GM18873 (cell line): Measurements from ENCODE around the gene PLCB1.
A peak's percentile ranks its signal among the peaks of the same experiment; 100 is the strongest.
"Not testable (repeated sequence)": the region's sequence is repeated elsewhere in the genome, so short reads cannot be mapped to it uniquely, and the experiment has no call there.

Source experiments
- ATAC-seq: cut with Tn5 transposase; IDR thresholded peaks from one replicate; pipeline ENCODE4 v1.9.1; 2021; ENCODE audit warnings: mild to moderate bottlenecking, moderate library complexity, moderate number of reproducible peaks; ENCODE audit not compliant: unreplicated experiment, low FRiP score

The PLCB1 gene

DNA sequence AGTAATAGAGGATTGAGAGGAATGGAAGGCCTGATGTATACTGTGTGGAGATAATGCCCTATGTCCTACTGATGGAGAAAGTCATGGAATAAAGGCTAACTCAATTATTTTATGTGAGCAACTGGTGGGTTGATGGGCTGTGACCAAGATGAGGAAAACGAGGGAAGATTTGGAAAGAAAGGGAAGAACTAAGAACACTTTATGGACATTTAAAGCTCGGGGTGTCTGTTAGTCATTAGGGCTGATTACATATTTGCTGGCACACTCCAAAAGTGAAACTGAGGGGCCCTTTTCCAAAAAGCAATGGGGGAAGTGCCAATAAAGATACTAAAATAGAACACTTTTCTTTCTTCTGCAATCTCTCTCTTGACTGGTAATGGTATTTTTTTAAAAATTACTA, 439.5 kb downstream of the PLCB1 start:
- ATAC-seq = no peak

DNA sequence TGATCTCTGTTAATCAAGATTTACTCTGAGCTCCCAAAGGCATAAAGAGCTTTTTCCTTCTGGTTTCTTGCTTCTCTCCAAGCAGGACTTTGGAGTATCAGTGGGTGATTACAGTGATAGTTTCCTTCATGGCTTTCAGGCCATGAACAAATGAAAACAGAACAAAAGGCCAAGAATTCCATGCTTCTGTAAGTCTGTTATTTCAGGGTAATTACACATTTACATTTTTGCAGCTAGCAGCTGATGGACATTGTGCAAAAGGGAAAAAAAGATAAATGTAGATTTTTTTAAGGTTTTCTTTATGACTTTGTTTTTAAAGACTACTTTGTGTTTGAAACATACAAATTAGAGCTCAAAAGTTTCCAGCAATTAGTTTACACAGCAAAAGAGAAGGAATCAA, 441.6 kb downstream of the PLCB1 start:
- no peak for ATAC-seq

DNA sequence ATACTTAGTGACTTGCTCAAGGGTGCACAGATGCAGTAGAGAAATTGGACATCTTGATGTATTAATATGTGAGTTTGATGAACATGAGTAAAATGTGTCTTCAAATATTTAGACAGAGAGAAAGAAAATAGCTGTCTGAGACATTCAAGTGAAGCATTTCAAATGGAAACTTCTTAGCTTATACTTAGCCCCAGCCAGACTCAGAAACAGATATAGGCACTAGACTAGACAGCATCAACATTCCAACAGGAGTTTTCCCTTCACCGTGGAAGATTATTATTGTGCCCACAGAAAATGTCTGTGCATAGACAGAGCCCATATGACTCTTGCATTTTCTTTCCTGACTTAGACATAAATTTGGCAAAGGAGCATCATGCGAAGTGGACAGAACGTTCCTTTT, 443.0 kb downstream of the PLCB1 start:
- ATAC-seq = no peak

DNA sequence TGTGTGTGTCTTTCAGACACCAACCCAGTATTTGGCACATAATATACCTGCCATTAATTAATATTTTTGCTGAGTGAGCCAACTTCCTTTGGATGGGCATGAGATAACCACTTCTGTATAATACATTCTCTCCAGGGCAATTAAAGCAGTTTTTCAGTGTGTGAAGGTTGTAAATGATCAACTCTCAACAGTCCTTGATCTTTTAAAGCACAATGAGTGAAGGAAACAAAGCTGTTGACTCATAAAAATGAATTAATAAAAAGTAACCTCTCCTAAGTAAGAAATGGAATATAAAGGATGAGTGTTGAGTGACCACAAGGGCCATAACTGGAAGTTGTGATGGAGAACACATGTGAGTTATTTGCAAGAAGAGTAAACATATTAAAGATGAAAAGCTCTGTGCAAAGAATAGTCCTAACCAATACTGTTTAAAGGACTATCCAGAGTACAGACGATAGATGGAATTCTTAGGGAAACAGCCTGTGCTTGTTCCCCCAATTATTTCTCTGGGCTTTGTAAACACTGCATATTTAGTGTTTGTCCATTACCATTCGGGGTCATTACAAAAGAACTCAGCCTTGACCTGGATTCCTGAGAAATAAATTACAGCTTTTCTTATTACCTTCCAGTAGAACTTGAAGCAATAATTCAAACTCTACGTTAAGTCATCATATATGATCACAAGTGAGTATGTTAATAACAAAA, 446.2 kb downstream of the PLCB1 start:
- ATAC-seq = no peak

DNA sequence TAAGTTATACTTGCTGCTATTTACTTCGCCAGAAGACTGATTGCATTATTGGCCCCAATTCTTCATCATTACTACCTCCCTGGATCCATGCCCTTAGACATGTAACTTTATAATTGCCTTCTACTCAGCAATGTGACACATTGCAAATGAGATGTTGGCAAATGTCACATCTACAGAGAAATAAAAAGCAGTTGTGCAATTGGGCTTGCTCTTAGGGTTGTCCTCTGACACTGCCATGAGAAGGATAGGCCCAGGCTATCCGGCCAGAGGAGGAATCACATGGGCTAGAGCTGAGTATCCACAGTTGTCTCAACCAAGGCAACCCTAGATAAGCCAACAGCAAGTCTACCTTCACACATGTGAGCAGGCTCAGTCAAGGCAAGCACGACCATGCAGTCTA, 447.0 kb downstream of the PLCB1 start:
- no peak for ATAC-seq

DNA sequence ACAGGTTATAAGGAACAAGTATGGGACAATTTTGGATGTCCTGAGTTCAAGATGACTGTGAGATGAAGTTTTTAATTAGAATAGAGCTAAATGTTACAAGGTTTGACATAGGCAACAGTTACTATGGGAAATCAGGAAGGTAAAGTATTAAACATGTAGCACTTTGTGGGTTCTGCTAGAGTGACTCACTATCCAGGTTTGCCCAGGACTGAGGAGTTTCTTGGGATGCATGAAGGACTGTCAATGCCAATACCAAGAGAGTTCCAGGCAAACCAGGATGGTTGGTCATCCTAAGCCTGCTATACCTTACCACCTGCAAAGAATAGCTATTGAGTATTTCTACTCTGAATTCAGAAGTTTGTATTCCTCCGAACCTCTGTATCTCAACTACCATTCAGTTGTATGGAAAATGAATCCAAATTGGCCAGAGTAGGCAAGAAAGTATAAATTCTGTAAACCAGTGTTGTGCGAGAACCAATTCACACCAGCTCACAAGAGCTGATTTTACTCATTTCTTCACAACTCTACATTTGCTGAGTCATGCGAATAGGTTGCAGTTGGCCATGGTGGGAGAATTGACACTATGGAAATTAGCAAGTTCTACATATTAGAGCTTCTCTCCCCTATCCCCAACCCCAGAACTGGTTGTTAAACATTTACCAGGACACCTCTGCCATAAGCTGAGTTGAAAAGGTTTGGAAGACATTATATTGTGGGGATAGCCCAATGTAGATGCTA, 449.5 kb downstream of the PLCB1 start:
- ATAC-seq = no peak

DNA sequence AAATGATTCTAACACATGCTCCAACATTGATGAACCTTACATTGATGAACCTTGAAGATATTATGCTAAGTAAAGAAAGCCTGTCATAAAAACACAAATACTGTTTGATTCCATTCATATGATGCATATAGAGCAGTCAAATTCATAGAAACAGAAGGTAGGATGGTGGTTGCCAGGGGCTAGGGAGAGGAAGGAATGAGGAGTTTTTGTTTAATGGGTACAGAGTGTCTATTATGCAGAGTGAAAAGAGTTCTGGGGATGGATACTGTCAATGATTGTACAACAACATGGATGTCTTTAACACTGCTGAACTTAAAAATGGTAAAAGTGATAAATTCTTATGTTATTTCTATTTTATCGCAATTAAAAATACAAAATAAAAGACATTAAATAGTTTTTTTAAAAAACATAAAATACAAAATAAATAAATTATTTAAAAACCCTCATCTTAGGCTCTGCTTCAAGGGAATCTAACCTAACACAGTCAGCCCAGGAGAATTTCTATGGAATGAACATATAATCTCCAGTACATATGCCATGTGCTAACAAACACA, 451.0 kb downstream of the PLCB1 start:
- ATAC-seq = no peak

DNA sequence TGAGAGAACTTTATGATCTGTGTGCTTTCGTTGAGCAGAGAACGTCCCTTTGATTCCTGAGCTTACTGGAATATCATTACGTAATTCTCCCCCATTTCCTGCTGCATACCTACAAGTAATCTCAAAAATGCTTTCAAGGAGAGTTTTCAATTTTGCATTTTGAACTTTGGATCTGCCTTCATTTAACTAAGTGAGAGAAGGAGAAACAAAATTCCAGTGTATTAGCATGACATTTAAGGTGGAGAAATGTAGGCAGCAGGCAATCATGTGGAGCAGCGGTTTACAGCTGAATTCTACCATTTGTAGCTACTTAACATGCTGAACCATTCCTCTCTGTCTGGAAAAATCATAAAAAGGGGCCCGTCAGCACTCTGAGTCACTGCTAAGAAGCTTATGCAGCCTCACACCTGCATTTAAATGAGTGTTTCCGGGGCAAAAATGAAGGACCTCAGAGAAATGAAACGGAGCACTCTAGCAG, 451.5 kb downstream of the PLCB1 start:
- no peak for ATAC-seq

DNA sequence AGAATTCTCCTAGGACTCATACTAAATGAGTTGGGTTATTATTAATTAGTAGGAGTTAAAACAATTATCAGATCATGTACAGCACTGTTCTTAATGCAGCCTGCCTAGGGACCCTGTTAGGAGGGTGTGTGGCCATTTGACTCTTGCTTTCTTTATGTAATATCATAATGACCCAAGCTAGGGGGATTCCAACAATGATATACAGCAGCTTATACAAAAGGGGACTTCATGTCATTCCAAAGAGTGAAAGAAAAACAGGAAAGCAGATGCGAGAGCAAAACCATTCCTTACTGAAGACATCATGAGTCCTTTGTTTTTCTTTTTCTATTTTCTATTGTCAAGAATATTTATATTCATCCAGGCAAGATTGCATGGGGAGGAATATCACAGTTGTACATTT, 455.2 kb downstream of the PLCB1 start:
- no peak for ATAC-seq

DNA sequence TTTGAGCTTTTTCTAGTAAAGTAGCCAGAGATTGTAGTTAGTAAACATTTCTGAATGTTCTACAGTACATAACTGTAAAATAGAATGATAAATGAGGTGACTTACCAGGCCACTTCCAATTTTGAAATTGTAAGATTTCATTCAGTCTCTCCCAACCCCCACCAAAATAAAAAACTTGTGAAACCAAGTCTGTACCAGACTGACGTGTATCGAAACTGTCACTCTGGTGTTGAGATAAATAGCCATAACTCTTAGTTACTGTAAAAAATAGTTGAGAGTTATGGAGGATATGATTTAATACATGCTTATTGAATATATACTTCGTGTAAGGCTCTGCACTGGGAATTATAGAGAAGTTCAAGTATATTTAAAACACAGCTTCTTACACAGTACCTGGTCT, 455.7 kb downstream of the PLCB1 start:
- no peak for ATAC-seq

DNA sequence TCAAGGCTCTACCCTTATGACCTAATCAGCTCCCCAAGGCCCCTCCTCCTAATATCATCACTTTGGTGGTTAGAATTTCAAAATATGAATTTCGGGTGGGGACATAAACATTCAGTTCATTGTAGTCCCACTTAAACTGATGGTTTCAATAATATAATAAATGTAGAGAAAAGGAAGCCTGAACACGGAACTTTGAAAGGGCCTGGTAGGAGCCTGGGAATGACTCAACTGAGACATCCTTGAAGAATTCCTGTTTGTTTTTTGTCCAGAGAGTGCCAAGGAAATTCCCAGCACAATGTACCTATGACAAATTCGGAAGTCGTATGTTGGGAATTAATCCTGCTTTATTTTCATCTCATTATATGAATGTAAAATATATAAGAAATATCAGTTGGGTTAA, 457.9 kb downstream of the PLCB1 start:
- no peak for ATAC-seq

DNA sequence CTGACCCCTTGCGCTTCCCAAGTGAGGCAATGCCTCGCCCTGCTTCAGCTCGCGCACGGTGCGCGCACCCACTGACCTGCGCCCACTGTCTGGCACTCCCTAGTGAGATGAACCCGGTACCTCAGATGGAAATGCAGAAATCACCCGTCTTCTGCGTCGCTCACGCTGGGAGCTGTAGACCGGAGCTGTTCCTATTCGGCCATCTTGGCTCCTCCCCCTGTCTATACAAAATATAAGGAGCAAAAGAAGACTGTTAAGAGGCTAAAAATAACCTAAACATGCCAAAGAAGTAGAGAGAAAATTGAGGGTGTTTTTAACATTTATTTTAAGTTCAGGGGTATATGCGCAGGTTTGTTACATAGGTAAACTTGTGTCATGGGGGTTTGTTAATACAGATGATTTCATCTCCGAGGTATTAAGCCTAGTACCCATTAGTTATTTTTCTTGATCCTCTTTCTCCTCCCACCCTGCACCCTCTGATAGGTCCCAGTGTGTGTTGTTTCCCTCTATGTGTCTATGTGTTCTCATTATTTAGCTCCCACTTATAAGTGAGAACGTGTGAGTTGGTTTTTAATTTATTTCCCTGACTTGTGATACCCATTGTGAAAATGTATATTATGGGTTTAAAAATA, 469.0 kb downstream of the PLCB1 start:
- ATAC-seq = not testable (repeated sequence)

DNA sequence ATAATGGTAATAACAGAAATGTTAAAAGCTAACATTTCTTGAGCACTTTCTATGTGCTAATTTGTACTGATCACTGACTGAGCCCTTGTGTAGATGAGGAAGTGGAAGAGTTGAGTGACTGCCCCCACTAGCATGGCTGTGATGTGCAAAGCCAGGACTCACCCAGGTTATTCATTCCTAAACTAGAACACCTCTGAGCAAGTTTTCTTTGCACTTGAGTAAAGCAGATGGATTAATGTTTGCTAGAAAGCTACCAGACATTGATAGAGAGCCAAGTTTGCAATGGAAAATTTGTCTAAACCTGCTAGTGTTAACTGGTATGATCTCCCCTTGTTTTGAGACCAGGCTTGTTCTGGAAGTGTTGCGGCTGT, 469.5 kb downstream of the PLCB1 start:
- ATAC-seq = peak; percentile 86

DNA sequence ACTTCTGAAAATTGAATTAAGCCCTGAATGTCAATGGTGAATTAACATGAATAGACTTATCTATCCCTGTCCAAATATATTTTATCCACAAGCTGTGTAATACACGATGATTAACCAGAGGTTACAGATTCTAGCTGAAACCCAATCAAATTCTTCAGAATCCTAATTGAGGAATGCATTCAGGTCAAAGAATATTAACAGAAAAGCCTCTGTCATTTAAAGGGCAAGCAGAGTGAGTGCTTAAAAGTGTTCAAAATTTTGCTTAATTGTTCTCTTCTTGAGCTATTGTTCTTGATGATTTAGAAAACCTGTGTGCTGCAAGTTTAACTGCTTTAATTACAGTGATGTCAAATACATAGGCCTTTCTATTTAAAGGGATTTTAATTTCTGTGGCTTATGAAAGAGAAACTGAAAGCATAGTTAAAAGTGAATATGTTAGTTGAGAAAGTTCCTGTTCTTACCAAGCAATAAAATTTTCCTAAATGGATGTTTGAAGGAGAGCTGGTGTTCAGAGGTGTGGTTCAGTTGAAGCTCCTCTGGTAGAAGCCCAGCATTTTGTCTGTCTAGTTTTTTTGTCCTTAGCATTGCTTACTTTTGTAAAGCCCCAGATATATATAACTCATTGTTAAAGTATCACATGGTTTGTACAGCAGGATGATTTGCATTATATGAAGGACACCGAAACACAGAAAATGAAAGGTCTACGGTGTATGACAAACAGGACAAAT, 470.5 kb downstream of the PLCB1 start:
- ATAC-seq = no peak

DNA sequence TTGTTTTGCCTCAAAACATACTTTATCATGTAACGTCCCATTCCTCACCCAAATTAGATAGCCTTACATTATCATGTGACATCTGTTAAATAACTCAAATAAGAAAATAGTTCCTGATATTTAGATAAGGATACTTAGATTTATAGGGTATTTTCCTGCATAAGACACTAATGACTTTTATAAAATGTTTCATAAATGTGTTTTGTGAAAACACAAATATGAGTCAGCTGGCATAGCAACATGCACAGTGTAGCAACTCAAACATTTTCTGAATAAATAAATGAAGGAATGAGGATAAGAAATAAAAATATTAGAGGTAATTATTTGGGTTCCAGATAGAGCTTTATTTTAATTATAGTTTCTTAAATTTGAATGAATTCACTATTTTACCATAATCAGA, 476.4 kb downstream of the PLCB1 start:
- ATAC-seq = no peak

DNA sequence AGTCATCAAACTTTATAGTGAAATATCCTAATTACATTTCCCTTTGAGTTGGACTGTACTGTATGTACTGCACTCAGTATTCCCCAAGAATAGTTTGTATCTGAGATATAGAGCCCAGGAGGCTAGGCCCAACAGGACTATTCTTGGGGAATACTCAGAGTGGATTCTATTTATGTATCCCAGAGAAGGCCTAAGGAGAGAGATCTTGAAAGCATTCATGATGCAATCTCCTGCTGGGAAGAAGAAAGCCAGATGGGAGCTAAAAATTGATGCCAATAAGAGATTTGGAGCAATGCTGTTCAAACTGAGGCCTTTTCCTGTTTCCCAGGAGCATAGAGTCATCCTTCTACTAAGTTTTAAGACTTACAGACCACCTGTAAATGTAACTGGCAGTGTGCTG, 484.7 kb downstream of the PLCB1 start:
- ATAC-seq = no peak

DNA sequence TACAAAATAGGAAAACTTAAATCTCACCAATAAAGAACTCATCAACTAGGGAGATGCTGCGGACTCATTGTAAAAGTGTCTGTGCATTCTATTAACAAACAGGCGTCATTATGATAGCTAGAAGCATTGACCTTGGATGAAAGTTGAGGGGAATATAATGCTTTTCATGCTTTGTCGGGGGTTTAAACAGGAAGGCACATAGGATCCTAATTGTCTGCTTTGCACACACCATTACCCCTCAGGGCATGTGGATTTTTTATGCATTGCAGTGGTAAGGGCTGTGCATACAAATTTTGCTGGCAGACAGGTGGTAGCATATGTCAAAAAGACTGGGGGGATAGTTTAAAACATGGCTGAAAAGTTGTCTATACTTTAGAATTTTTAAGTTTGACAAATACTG, 488.9 kb downstream of the PLCB1 start:
- ATAC-seq = no peak

DNA sequence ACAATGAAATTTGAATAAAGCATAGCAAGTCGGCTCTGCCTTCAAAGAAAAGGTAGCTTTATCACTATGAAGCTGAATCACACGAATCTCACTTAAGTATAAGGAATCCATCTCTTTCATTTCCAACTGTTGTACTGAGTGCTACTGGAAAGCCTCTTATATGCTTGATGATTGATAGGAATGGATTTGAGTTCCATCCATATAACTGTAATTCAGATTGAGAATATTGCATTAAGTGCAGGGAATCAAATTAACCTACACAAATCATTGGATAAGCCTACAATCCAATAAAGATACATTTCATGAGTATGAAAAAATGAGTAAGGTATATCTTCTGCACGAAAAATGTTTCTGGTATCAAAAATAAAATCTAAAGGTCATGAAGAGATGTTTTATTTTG, 492.0 kb downstream of the PLCB1 start:
- ATAC-seq = no peak

DNA sequence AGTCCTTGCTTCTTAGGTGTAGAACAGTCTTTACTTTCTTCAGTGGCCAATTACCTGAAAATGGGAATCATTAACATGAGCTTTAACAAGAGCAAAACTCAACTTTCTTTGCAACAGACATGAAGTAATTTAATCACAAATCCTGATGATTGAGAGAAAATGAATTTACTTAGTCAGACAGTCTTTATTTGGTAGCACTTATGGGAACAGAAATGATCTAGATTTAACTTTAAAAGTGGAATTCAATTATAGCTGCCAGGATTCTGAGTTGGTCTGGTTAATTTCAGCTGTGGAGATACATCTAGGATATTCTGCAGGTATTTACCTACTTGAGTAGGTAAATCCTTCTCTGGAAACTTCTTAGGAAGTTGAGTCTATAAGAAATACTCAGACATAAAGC, 492.6 kb downstream of the PLCB1 start:
- ATAC-seq = no peak

DNA sequence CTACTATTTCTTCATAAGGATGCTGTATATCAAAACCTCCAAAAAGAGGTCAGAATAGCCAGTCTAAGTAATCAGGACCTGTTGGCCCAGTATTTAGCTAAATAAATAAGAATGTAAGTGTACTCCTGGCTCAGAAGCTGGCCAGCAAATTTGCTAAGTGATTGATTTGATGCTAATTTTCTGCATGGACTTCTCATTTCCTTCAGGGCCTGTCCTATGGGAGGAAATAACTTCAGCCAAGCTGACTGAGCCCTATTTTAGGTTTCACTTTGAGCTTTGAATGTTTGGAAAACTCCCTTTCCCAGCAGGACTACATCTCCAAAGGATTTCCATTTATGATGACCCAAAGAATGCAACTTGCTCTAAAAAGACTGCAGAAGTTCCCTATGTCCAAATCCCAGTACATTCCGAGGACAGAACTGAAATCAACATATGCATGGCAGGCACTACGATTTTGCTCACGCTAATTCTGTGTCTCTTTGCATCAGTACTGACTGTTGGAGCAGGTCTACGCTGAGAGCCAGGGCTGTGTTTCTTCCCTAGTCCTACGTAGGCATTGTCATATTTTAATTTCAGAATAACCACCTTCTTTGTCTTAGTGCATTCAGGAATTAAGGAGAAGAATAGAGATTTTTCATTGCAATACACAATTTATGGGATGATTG, 495.4 kb downstream of the PLCB1 start:
- ATAC-seq = no peak
